ENCODE measurements around the gene ATP1B4. TPM values are rescaled to one million over a fixed set of nuclear protein-coding genes. Genes with fewer than 3 reads are reported as not detected.
"Not testable (repeated sequence)": the region's sequence is repeated elsewhere in the genome, so short reads cannot be mapped to it uniquely, and the experiment has no call there.

The ATP1B4 gene
- 325 TPM for polyA plus RNA-seq (ENCODE audit: insufficient read length)

DNA sequence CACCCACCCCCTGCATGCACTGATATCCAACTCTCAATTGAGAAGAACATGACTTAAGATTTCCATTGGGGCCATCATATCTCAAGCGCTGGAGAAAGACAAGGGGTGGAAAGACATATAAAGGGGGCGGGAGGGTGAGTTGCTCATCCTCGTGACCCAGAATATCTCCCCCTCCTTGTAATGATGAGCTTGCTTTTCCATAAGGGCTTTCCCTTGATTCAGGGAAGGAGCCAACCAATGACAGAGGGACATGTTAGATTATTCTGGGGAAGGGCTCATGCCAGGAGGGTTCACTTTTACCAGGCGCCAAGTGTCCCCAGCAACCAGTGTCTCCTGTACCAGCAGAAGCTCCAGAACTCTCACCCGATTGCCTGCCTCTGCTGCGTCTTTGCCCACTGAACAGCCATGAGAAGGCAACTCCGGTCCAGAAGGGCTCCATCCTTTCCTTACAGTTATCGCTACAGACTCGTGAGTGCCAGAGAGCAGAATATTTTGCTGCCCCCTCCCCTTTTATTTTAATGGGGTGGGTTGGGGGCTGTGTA, at the start of gene ATP1B4:
TSS of gene ATP1B4 (plus strand) at position 326 of the 542 bp plus-strand sequence. CDS start at position 406, 80 bp downstream.
- DNase-seq (ENCODE audit: low read depth) = no peak

- DNase-seq (ENCODE audit: low read depth) = no peak
Observed at GRCh38 chrX:120315776-120316175, 46.1 kb upstream of the ATP1B4 start.

GRCh38 chrX:120316587-120317283, 45.2 kb upstream of the ATP1B4 start:
- DNase-seq (ENCODE audit: low read depth) = no peak

GRCh38 chrX:120318411-120318810, 43.5 kb upstream of the ATP1B4 start:
- DNase-seq (ENCODE audit: low read depth) = no peak

DNA sequence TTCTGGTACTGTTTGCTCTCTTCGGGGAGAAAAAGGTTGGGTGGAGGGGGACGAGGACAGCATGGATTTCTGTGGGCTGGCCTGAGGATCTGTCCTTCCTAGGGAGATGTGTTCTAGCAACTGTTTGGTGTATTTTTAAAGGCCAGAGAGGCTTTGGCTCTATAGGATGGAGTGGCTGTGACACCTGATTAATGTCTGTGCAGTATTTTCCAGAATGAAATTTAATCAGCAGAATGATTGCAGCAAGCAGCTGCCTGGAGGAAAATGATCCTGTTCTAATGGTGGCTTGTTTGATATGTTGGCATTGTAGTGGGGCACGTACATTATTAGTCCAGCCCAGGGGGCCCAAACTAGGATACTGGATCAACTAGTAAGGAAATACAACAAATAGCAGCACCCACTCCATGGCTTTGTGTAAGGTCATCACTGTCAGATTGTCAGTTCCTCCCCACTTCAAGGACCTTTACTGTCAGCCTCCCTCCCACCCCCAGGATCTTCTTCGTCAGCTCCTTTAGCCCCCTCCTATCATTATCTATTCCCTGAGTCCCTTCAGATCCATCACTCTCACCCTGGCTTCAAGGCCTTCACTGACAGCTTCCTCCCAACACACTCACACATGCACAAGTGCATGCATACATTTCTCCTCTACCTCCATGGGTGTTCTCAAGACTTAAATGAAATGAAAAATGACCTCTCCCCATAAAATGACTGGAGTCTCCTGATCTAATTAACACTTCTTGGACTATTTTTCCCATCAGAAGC, 40.2 kb upstream of the ATP1B4 start:
- DNase-seq (ENCODE audit: low read depth) = no peak

DNA sequence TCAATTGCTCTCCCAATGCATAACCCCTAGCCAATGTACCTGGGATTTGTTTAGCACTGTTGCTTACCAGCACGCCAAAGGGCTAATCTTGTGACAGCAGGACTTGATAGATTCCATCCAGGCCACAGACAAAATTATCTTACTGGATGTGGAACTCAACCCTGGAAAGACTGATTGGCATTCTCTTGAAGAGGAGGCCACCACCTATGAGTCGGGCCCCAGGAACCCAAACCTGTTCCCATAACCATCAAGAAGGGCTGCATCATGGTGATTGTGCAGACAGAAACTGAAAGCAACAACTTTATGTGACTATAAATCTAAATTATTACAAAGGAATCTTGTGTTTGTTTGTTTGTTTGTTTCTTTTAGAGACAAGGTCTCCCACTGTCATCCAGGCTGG, 30.8 kb upstream of the ATP1B4 start:
- no peak for DNase-seq (ENCODE audit: low read depth)

- no peak for DNase-seq (ENCODE audit: low read depth)
Observed at GRCh38 chrX:120332394-120332793, 29.5 kb upstream of the ATP1B4 start.

DNA sequence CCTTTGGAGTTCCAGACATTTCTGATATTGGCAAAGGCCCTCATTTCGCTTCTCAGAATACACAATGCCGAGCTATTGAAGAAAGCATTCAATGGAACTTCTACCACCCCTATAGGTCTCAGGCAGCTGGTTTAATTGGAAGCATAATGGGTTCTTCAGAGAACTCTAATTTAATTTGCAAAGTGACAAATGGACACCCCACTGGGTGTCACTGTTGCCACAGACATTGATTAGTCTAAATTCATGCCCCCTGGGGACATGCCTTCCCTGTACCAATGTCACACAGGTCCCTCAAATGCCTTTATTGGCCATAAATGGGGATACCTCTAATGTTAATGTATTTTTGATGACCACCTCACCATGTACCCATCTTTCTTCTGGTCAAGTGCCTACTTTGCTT, 27.7 kb upstream of the ATP1B4 start:
- no peak for DNase-seq (ENCODE audit: low read depth)

DNA sequence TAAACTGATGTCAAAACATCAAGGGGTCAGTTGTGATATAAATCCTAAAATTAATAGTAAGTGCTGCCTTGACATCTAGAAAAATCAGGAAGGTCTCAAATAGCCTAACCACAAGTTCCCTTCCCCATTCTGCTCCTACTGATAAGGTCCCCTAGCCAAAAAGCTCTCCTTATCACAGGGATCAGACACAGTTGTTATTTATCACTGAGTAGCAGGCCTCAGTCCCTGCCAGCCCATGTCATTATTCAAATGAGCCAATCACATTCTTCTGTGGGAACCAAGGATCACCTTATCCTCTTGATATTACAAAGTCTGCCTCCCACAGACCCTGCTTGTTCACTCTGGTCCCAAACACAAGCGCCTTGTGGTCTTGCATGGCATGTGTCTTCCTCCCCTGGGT, 27.3 kb upstream of the ATP1B4 start:
- DNase-seq (ENCODE audit: low read depth) = no peak

DNA sequence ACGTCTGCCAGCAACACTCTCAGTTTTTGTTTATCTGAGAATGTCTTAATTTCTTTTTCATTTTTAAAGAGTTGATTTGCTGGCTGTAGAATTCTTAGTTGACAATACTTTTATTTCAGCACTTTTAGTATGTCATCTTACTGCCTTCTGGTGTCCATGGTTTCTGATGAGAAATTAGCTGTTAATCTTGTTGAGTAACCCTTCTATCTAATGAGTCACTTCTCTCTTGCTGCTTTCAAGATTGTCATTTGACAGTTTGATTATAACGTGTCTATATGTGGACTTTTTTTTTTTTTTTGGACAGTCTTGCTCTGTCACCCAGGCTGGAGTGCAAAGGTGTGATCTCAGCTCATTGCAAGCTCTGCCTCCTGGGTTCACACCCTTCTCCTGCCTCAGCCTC, 26.6 kb upstream of the ATP1B4 start:
- DNase-seq (ENCODE audit: low read depth) = no peak

GRCh38 chrX:120336899-120337298, 25.0 kb upstream of the ATP1B4 start:
- no peak for DNase-seq (ENCODE audit: low read depth)

DNA sequence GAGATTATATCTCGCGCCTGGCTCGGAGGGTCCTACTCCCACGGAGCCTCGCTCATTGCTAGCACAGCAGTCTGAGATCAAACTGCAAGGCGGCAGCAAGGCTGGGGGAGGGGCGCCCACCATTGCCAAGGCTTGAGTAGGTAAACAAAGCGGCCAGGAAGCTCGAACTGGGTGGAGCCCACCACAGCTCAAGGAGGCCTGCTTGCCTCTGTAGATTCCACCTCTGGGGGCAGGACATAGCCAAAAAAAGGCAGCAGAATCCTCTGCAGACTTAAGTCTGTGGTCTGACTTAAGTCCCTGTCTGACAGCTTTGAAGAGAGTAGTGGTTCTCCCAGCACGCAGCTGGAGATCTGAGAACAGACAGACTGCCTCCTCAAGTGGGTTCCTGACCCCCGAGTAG, 17.3 kb upstream of the ATP1B4 start:
- not testable (repeated sequence) for DNase-seq (ENCODE audit: low read depth)

DNA sequence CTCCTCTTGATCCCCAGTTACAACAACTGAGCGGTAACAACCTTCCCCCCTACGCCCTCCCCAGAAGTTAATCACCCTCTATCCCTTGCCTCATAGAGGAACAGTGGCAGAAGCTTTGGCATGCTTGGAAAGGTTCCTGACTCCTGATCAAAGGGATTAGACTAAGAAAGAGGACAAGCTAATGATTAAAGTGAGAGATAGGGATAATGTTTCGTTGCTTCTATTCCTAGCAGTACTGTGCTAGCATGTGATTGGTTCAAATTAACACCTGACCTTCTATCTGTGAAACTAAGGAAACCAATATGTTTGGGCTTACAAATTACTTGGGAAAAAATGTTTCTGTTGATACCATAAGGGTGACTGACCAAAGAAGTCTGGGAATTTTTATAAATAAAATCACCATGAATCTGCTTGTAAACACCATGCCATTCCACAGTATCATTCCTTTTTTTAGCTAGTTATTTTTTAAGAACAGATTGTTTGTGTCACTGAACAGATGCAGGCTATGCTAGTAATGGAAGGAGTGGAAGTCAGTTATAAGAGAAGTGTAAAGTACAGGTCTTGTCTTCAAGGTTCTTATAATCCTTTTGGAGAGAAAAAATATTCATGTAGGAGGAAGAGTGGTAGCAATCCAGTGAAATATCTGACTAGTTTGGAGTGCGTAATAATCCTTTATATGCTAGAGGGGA, 11.3 kb upstream of the ATP1B4 start:
- no peak for DNase-seq (ENCODE audit: low read depth)

GRCh38 chrX:120356084-120356483, 5.8 kb upstream of the ATP1B4 start:
- no peak for DNase-seq (ENCODE audit: low read depth)

DNA sequence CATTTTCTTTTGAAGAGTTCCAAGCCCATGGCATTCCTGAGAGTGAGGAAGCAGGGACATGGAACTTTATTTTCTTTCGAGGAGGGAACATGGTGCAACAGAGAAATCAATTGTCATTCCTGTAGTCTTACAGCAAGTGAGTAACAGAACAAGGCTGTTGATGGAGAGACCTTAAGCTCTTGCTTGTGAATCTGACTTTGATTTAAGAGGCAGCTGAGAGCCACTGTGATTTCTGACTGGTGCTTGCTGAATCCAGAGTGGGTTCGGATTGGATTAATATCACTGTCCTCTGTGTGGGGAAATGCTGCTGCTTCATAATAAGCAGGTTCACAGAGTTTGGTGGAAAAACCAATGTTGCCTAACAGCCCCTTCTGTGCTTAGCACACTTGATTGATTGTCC, 4.7 kb upstream of the ATP1B4 start:
- DNase-seq (ENCODE audit: low read depth) = no peak

- no peak for DNase-seq (ENCODE audit: low read depth)
Observed at GRCh38 chrX:120358737-120359456, 3.0 kb upstream of the ATP1B4 start.

DNA sequence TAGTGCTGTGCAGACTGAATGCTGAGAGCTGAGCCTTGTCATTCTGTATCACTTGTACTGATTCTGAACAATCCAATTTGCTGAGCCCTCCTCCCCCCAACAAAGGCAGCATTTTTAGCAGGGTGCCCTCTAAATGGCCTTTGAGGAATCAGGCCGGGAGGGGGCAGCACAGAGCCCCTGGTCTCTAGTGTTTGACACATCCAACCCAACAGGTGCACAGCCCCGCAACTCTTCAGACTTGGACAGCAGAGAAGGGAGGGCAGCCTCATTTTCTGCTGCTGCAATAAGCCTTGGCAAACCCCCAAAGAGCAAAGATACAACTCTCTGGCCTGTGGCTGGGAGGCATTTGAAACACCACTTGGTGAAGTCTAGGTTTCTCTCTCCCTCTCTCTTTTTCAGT, 3.4 kb downstream of the ATP1B4 start:
- DNase-seq (ENCODE audit: low read depth) = no peak

DNA sequence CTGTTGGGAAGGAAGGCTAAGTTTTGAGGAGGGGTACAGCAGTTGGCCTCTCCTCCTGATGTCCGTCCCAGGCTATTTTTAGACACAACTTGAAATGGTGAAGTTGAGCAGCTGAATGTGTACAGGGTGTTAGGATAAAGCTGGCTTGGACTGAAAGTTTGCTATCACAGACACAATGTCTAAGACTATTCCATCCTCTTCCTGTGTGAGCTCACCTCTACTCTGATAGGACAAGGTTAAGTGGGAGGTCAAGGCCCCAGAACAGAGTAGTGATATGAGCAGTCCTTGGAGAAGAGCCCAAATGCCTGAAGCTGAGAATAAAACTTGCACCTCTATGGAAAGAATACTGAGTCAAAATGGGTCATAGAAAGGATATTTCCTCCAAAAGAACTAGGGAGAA, 4.1 kb downstream of the ATP1B4 start:
- DNase-seq (ENCODE audit: low read depth) = no peak

DNA sequence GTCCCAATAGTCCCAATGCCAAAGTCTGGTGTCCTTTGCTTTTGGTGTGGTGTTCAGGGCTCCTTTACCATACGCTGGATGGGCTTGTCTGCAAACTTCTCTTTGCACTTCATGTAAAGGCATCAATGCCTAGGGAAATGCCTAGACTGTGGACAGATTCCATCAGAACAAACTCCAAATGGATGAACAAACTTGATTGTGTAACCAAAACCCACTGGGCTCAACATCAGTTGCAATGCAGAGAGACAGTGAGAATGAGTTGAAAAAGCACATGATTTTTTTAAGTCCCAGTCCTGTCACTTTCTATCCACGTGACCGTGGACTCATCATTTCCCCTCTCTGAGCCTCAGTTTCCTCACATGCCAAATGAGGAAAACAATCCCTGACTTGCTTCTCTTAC, 4.9 kb downstream of the ATP1B4 start:
- DNase-seq (ENCODE audit: low read depth) = no peak

DNA sequence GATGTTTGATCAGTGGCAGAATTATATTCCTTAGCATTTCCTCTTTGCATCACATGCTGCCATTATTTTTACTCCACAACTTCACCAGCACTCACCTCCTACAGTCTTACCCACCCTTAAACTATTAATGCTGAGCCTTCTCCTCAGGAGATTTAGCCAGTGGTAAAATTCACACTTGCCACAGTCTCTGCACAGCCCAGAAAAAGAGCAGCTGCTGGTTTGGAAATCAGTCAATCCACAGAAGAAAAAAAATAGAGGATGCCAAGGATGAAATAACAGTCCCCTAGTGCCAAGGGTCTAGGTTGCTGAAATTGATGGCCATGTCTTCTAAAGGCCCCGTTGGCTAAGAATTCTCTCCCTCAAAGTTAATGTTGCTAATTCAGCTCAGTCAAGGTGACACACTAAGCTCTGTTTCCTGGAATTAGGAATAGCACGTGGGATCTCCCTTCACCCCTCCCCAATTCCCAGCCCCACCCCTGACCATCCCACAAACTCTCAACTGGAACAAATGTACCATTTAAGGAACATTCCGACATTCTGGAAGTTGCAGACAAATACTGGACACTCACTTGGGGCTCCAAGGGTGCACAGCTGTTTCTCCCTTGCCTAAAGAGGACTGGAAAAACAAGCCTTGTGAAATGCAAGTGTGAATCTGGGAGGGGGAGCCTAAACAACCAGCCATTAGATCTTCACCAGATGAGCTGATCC, 5.7 kb downstream of the ATP1B4 start:
- no peak for DNase-seq (ENCODE audit: low read depth)
